Smooth muscle cell of bladder (primary cell): ENCODE data around the gene PWP1. TPM values are rescaled to one million over a fixed set of nuclear protein-coding genes. Genes with fewer than 3 reads are reported as not detected.

Source experiments
- total RNA-seq: library from RNA; depleted of rRNA; stranded (reverse); fragments of >200 nt; gene quantifications from 2 replicates; pipeline ENCODE4 v1.2.3, GENCODE V29; 2014

The PWP1 gene
- total RNA-seq, result 77.3 and 83.1 TPM in 2 replicates

DNA sequence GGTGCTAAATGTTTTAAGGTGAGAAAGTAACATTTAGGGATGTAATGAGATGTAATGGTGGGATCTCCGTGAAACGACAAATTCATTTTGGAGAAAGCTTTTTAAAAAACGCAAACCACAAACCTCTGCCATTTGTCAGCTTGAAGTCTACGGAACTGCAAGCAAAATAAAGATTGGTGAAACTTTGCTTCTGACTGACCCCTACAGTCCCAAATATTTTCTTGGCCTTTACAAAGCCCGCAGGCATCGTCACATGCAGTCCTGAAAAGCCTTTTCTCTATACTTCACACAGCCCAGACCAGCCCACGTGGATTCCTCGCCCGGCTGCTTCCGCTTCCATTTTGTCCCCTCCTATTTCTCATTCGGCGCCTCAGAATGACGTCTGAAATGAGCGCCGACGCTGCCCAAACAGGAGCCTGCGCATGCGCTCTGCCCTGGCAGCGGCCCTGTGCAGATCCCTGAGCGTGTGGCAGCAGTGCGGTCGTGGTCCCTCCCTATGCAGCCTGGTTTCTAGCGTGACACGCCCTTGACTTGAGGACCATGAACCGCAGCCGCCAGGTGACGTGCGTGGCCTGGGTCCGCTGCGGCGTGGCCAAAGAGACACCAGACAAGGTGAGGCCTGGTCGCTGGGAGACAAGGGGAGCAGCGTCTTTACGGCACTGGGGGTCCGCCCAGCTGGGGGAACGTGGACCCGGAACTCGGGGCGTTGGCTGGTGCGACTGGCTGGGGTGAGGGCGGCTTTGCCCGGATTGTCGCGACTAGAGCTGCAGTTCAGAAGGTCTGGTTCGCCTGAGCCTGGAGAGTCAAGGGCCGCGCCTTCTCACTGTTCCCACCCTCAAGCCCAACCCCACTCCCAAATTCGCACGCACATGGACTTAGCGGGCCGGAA, at the start of gene PWP1:
PWP1 (plus strand) TSS at position 440 of the 889 bp plus-strand sequence; CDS start at position 541, 101 bp downstream.

DNA sequence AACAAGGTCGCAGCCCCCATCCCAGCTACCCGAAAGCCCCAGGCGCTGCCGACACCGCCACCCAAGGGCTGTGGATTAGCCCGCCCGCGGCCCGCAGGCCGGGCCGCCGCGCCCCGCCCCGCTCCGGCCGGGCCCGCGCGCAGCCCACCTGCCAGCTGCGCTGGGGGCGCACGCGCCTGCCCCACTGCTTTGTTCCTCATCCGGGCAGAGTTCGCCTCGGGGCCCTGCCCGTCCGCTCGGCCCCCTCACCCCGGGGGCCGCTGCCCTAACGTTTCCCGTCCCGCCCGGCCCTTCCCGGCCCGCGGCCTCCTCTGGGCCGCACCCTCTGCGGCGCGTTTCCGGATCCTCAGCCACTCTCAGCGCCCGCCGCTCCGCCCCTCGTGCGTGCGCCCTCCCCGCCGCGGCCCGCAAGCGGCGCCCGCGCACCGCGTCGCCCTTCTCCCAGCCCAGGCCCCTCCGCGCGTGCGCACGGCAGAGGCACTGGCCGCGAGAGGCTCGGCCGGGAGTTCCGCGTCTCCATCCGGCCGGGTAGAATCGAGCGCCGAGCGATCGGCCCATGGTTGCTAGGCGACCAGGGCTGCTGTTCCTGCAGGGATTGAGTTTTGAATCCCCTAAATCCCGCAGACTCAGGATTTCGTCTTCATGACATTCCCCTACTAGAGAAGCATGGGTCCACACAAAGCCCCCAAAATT, 75.4 kb downstream of the PWP1 start, which contains the start of gene PRDM4:
PRDM4 (minus strand) TSS at position 329 of the 693 bp plus-strand sequence. CDS start 622 bp downstream, outside the sequence.

Other genes starting within 250 kb of the PWP1 start
- gene PRDM4, start 75.3 kb downstream of the PWP1 start, total RNA-seq, result 15.5 and 16.4 TPM in 2 replicates
- gene ASCL4, start 88.9 kb downstream of the PWP1 start, total RNA-seq, result not detected in 2 replicates